ENCODE data around the gene TMEM114.

Gene TMEM114

DNA sequence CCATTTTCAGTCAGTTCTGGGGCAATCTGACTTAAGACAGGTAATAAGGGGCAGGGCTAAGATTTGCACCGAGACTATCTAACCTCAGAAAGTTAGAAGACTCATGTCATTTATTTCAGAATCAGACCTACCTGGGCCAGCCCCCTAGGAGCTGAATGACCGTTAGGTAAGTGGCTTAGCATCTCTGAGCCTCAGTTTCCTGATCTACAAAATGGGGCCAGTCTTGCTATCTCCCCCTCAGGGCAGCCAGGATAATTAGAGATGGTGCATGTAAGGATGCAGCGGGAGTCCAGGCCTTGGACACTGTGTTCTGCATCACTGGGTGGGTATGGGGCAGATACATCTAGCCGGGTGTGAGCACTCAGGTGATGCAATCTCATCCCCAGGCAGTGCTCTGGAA, 20.8 kb upstream of the TMEM114 start:
- no peak for DNase-seq (ENCODE audit: low read depth)

DNA sequence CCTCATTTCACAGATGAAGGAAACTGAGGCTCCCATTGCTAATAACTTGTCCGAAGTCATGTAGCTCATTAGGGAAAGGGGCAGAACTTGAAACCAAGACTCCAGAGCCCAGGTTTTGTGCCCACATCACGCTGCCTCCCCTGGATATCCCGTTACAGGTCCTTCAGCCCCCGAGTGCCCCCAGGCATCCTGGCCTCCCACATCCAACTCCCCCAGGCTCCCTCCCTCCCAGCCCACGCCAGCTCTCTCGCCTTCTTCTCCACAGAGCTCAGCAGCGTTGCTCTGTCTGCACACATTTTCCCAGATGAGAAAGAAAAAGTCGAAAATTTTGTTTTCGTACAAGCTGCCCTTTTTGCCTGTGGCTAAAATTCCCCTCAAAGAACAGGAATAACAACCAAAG, 16.9 kb upstream of the TMEM114 start:
- DNase-seq (ENCODE audit: low read depth): no peak

DNA sequence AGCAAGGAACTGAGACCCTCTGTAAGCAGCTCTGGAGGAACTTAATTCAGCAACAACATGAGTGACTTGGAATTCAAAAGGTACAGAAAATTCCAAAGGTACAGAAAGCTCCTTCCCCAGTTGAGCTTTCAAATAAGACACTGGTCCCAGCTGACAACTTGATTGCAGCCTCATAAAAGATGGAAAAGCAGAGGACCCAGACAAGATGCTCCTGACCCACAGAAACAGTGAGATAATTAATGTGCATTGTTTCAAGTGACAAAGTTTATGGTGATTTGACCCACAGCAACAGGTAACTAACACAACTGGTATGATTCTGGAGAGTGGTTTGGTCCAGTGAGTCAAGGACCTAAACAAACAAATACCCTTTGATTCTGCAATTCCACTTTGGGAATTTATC, 15.2 kb upstream of the TMEM114 start:
- no peak for DNase-seq (ENCODE audit: low read depth)

DNA sequence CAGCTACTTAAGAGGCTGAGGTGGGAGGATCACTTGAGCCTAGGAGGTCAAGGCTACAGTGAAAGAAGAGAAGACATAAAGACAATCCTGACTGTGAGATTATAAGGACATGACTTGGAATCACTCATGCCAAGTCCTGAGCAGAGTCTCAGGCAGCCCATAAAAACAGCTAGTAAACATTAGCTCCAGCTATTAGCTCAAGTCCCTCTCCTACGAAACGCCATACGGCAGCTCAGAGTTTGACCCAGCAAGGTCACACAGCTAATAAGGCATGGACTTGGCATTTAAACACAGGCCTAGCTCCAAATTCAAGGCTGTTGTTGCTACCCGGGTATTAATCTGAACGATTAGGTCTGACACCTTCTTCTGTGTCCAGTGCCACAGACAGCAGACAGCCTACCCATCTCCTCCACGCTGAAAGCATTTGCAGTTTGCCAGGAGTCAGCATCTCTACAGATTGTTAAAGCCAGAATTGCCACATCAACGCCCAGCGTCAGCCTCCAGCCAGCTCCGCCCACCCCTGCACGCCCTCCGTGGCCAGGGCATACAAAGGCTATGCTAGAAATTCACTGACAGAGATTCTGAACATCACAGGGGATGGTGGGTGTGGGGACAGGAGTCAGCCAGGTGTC, 9.9 kb upstream of the TMEM114 start:
- DNase-seq (ENCODE audit: low read depth): no peak

DNA sequence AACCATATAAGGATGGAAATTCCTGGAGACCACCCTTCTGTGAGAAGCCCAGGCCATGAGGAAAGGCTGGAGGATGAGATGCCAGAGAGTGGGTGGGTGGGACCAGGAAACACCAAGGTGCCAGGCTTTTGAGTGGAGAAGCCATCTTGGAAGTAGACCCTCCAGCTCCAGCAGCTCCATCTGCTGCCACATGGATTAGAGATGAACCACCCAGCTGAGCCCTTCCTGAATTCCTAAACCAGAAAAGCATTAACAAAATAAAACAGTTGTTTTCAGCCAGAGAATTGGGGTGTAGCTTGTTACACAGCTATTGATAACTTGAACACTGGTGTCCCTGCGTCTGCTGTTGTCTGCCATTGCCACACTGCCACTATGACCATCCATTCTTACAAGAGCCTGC, 6.3 kb upstream of the TMEM114 start:
- no peak for DNase-seq (ENCODE audit: low read depth)

DNA sequence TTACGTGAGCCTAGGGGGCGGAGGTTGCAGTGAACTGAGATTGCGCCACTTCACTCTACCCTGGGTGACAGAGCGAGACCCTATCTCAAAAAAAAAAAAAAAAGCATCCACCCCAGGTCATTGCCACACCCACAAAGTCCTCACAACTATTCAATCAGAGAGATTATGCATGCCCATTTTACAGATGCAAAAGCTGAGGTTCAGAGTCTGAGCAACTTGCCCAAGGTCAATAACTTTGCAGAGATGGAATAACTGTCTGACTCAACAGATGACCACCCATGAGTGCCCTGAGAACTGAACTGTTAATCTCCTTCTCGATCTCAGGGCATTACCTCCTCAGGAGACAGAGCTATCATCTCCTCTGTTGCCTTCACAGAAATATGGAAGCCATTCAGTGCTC, 5.5 kb upstream of the TMEM114 start:
- no peak for DNase-seq (ENCODE audit: low read depth)

DNA sequence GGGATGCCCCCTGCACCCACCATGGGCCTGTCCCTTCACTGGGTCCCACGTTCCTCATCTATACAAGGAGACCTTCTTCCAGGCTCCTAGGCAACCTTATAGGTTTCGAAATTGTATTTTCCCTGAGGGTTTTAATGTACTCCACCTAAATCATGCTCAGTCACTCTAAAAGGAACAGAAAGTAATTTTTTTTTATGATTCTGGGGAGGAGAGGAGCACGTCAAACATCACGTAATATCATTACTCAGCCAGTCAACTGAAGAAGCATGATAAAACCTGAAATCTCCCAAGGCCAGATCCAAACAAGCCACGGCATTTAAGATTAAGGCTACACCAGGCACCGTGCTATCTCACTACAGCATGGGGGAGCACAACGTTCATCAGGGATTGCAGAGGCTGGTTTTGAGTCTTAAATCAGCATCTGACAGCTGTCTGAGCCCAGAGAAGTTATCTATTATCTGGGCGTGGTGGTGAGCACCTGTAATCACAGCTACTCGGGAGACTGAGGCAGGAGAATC, 3.9 kb upstream of the TMEM114 start:
- no peak for DNase-seq (ENCODE audit: low read depth)

DNA sequence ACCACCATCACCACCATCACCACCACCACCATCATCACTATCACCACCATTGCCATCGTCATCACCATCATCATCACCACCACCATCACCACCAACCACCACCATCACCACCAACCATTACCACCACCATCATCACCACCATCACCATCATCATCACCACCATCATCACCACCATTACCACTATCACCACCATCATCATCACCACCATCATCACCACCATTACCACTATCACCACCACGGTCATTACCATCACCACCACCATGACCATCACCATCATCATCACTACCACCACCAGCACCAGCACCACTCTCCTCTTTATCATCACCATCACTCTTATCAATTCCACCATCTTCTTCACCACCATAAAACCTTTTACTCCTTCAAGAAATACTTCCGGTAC, 1.1 kb upstream of the TMEM114 start:
- no peak for DNase-seq (ENCODE audit: low read depth)

DNA sequence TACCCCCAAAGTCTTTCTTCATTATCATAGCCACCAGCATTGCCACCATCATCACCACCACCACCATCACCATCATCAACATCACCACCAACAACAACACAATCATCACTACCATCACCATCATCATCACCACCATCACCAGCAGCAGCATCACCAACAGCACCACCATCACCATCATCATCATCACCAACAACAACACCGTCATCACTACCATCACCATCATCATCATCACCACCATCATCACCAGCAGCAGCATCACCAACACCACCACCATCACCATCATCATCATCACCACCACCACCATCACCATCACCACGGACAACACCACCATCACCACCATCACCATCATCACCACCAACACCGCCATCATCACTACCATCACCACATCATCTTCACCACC, 500 bp upstream of the TMEM114 start:
- no peak for DNase-seq (ENCODE audit: low read depth)

DNA sequence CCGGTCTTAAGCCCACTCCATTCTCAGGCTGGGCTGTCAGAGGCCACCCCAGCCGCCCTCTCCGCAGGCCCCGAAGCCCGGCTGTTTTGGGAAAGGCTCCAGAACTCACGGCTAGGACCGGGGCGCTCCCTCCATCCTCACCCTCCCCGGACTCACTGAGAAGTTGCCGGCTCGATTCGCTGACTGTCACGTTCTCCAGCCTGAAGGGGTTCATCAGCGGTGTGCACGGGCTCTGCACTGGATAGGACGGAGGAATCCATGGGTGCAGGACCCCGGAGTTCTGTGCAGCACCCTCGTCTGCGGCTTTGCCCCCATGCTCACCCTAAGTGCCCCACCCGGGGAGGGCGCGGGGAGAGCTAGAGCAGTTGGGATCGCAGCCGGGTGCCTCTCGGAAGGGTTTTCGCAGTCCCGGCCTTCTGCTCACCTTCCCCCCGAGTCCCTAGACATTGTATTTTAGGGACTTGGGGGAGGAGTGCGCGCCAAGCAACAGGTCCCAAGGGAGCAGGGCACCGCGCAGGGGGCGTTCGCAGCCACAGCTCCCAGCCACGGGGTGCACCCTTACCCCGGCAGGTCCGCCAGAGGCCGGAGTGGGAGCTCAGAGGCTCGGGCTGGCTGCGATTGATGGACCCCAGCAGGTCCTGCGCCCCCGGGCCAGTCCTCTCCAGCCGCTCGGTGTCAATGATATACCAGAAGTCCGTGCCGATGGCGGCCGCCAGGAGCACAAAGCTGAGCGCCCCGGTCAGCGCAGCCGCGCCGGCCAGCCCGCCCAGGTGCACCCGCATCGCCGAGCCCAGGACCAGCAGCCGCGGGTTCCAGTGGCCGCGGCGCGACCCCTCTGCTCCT, 1.0 kb downstream of the TMEM114 start:
- no peak for DNase-seq (ENCODE audit: low read depth)

DNA sequence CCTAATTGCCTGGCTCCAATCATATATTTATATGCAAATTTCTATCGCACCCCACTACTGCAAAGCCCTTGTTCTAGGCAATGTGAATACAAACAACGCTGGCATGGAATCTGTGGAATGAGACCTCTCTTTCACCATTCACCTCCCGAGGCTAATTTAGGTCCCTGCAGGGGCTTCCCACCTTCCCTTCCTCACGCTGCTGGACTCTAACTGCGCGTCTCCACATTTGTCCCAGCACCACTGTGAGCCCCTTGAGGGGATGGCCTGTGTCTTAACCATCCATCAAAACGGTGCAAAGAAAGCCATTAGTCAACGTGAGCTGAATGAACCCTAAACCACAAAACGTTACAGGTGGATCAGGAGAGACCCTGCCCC, 1.6 kb downstream of the TMEM114 start:
- DNase-seq (ENCODE audit: low read depth): no peak

DNA sequence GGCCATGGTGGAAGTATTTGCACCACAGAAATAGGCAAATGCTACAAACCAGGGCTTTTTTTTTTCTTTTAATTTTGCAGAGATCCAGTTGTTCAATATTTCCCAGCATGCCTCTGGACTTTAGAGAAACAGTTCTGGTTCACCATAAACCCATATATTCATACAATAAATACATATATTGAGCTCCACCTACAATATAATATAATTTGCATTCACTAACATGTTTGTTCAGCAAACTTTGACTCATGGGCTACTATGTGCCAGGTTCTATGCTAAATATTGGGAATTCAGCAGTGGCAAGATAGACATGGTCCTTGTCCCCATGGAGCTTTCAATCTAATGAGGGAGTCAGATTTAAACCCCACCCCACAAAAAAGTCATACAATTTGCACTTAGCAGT, 3.2 kb downstream of the TMEM114 start:
- no peak for DNase-seq (ENCODE audit: low read depth)

DNA sequence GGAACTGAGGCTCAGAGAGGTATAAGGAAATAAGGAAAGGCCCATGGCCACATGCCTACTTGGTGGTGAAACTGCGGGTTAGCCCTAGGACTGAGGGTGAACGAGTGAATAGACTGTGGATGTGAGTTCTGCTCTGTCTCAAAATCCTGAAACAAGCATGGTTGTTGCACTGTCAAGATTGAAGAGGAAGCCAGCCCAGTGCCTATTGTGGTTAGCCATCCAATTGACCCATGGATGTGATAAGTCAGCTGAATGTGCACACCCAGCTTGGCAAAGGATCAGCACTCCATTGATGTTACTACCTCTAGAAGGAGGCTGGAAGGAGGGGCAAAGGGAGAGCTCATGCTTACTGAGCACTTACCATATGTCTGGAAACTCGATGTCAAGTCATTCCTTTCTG, 4.5 kb downstream of the TMEM114 start:
- DNase-seq (ENCODE audit: low read depth): no peak

DNA sequence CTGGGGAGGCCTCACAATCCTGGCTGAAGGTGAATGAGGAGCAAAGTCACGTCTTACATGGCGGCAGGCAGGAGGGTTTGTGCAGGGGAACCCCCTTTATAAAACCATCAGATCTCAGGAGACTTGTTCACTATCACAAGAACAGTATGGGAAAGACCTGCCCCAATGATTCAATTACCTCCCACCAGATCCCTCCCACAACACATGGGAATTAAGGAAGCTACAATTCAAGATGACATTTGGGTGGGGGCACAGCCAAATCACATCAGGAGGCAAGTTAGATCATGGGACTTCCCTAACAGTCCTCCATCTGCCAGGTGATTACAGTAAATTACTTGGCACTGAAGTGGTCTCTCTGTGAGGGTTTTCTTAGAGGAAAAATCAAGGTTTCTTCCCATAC, 5.3 kb downstream of the TMEM114 start:
- DNase-seq (ENCODE audit: low read depth): no peak

DNA sequence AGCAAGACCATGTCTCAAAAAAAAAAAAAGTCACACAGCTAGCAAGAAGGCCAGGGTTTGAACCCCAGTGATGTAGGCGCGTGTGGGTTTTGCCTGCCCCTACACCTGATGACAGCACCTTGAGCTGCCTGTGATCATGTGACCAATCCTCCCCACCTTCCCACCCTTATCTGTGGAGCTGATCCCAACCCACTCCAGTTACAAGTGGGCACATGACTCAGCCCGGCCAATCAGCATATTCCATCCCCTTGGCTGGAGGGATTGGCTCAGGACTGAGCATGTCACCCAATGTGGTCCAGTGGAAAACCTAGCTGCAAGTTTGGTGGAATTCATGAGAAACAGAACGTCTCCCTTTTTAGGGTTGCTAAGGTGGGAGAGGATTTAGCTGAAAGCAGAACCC, 6.6 kb downstream of the TMEM114 start:
- DNase-seq (ENCODE audit: low read depth): no peak

DNA sequence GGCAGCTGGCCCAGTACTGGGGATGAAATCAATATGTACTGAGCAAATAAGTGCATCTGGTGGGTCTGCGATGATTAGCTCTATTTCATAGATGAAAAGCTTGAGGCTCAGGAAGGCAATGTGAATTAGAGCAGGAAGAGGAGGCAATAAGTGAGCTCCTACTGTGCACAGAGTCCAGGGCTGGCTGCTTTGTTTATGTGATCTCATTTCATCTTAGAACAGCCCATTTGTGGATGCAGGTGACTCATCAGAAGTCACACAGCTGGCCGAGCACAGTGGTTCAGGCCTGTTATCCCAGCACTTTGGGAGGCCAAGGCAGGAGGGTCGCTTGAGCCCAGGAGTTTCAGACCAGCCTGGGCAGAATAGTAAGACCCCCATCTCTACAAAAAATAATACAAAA, 7.1 kb downstream of the TMEM114 start:
- no peak for DNase-seq (ENCODE audit: low read depth)

DNA sequence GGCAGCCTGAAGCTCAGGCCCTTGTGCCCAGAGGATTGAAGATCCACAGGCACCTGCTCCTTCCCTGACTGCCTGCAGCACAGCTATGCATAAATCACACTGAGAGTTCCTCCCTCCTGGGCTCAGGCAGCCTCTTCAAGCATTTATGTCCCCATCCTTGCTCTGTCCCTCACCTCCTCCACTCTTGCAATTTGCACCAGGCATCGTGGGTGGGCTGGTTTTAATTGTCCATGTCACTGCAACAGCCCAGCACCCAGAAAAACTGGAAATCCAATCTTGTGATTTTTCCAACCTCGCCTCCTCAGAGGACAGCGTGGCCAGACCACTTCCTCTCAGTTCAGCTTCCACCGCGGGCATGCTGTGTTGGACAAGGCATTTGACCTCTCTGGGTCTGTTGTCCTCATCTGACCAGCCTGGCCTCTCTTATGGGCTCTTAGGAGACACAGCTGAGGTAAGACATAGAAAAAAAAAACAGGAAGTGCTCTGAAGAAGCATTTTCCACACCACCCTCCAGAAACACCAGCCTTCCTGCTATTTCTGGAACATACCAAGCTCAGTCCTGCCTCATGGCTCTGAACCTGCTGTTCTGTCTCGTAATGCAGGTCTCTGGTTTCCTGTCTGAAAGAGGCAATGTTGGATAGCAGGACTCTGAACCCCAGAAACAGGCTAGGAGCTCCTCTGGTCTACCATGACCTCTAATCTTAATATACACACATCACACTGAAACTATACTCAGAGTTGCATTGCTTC, 8.3 kb downstream of the TMEM114 start:
- no peak for DNase-seq (ENCODE audit: low read depth)

DNA sequence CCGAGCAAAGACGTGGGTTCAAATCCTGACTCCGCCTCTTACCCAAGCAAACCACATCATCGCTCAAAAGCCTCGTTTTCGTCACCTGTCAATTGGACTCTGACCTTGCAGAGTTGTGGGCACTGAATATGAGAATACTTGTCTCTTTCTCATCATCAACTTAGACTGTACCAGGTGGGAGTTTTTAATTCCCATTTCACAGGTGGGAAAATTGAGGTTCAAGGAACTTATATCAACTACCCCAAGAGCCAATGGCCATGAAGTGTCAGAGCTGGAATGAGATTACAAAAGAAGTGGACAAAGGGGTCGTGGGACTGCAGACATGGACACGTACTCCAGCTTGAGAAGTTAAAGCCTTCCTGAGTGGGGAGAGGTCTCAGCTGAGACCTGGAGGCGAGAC, 10.8 kb downstream of the TMEM114 start:
- no peak for DNase-seq (ENCODE audit: low read depth)

DNA sequence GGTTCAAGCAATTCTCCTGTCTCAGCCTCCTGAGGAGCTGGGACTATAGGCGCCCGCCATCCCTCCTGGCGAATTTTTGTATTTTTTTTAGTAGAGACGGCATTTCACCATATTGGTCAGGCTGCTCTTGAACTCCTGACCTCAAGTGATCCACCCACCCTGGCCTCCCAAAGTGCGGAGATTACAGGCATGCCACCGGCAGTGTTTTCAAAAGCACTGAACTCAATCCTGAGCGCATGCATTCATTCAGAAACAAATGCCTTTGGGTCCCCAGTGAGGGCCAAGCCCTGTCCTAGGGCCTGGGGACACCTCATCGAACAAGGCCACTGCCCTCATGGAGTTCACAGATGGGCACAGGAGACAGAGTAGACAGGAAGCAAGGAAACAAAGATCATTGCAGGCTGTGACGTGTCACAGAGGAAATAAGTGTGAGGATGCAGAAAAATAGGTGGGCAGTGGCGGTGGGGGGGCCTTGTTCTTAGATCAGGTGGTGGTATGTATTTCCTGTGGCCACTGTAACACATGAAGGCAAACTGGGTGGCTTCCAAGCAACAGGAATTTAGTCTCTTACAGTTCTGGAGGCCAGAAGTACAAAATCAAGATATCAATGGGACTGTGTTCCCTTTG, 12.5 kb downstream of the TMEM114 start:
- DNase-seq (ENCODE audit: low read depth): no peak

DNA sequence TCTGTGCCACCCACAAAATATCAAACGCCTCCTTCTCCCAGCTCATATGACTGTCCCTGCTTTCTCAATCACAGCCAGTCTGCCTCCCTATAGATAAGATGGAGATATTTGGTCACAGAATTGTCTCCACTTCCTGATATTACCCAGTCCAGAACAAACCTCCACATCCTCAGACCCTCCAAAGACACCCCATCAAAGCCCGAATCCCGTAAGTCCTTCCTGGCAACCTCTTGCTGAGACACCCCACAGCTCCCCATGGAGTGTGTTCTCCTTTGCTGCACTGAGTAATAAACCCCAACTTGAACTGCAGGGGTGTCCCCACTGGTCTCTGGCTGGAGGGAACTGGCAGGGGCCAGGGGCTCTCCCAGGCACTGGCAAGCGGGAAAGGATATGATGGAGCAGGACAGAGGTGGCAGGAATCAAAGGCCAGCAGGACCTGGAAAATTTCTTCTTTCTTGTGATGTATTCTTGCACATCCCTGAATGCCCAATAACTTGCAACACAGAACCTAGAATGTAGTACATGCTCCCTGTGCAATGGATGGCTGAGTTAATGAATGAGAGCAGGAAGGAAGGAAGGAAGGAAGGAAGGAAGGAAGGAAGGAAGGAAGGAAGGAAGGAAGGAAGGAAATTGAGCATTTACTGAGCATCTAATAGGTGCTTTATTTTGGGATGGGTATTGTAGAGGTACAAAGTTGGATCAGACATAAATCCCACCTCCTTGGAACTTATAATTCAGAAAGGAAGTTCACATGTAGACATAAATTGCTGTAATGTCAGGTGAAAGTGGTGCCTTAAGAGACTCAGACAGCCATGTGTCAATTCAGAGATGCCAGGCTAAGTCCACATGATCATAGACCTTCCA, 13.9 kb downstream of the TMEM114 start:
- DNase-seq (ENCODE audit: low read depth): no peak

DNA sequence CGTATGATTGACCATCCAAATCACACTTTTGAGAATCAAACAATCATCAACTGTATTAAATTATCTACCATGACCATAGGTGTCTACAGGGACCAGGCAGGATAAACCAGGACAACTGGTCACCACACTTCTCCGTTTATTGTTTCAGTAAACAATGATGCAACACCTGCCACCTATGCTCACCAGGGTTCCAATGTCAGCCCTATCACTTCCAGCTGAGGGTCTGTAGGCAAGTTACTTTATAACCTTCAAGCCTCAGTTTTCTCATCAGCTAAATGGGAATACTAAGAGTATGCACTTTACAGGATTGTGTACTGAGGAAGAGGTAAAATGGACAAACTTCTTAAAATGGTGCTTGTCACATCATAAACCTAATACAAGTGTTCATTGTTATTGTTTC, 14.9 kb downstream of the TMEM114 start:
- no peak for DNase-seq (ENCODE audit: low read depth)
